GM12865 (cell line): Measurements from ENCODE around the gene PPP2R3B.

Experiments used
- DNase-seq: peaks from one replicate; pipeline ENCODE4 v3.0.0; 2010; ENCODE audit warnings: low read depth
- H3K4me3 ChIP-seq: 2 replicates; pipeline ENCODE4 v1.5.1; 2011; ENCODE audit warnings: mild to moderate bottlenecking, low read depth, low read length, control low read depth
- CTCF ChIP-seq: IDR thresholded peaks from 2 replicates; pipeline ENCODE4 v1.5.1; 2011; ENCODE audit warnings: low read length, control low read depth, low read depth, inconsistent platforms; ENCODE audit not compliant: insufficient read depth; ENCODE audit errors: missing control alignments

The PPP2R3B gene

DNA sequence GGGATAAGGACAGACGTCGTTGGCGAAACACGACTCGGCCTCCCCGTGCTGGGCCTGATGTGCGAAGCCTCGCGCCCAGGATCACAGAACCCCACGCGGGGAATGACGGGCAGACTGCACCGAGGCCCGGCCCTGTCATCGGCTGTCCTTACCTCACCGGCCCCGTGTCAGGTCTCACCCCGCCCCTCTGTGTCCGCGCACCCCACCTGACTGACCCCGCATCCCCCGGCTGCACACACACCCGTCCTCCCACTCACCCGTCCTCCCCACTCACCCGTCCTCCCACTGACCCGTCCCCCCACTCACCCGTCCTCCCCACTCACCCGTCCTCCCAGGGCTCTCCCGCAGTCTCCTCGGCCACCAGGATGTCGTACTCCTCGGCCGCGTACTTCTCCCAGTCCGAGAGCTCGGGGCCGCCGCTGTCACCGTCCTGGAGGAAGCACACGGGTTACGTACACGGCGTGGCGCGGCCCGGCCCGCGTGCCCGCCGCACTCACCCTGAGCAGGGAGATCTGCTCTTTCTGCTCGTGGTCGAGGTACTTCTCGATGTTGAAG is 48.3 kb downstream of the PPP2R3B start:
- no peak for DNase-seq
- no peak for TF ChIP-seq CTCF
- no peak overlapping the region for H3K4me3 ChIP-seq

GRCh38 chrX:337331-337831 is 49.3 kb downstream of the PPP2R3B start:
- no peak overlapping the region for H3K4me3 ChIP-seq
- DNase-seq, result no peak
- no peak for TF ChIP-seq CTCF

DNA sequence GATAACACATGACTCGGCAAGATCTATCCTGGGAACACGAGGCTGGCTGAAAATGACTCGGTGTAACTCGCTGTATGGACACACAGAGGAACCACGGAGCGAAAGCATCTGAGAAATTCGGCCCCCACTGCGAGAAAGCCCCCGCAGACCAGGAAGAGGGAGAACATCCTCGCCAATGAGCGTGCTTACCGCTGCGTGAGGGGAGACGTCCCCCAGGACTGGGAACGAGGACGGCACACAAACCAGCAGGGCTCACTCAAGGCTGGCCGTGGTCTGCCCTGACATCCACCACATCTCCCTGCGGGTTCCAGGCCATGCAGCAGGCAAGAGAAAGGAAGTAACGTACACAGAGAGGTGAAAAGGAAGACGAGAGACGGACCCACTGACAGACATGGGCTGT is 50.5 kb downstream of the PPP2R3B start:
- no peak for TF ChIP-seq CTCF
- no peak overlapping the region for H3K4me3 ChIP-seq
- no peak for DNase-seq

DNA sequence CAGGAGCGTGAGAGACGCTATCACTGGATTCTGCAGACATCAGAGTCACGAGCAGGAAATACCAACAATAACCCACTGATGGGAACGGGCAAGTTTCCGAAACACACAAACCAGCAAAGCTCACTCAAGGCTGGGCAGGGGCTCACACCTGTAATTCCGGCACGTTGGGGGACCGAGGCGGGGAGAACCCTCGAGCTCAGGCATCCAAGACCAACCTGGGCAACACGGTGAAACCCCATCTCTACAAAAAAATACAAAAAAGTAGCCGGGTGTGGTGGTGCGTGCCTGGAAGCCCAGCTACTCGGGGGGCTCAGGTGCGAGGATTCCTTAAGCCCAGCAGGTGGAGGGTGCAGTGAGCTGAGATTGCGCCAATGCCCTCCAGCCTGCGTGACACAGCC is 51.0 kb downstream of the PPP2R3B start:
- no peak for TF ChIP-seq CTCF
- no peak for DNase-seq
- no peak overlapping the region for H3K4me3 ChIP-seq

GRCh38 chrX:334971-335757 is 51.5 kb downstream of the PPP2R3B start:
- H3K4me3 ChIP-seq, result no peak overlapping the region
- TF ChIP-seq CTCF, result no peak
- no peak for DNase-seq

DNA sequence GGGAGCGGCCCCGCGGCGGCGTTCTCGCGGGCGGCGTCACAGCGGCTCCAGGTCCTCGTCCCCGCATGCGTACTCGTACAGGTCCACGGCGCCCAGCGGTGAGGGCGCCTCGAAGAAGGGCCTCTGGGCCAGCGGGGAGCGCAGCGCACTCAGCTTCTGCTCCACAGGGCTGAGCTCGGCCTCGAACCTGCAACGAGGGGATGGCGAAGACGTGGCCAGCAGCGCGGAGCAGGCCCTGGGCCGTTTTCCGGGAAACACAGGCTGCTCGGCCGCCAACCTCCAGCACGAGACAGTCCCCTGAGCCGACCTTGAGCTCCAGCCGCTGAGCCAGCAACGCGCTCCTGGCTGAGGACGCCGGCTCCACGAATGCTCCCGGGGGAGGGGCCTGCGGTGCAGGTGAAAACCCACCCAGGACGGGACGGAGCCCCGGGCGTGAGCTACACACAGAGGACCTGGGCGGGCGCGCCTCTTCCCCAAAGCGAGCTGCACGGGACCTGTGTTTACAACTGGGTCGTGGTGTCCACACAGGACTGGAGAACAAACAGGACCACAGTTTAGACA is 52.3 kb downstream of the PPP2R3B start:
- H3K4me3 ChIP-seq, result no peak overlapping the region
- no peak for DNase-seq
- TF ChIP-seq CTCF, result no peak
